Measurements from ENCODE around the gene SHROOM3.

SHROOM3 gene

DNA sequence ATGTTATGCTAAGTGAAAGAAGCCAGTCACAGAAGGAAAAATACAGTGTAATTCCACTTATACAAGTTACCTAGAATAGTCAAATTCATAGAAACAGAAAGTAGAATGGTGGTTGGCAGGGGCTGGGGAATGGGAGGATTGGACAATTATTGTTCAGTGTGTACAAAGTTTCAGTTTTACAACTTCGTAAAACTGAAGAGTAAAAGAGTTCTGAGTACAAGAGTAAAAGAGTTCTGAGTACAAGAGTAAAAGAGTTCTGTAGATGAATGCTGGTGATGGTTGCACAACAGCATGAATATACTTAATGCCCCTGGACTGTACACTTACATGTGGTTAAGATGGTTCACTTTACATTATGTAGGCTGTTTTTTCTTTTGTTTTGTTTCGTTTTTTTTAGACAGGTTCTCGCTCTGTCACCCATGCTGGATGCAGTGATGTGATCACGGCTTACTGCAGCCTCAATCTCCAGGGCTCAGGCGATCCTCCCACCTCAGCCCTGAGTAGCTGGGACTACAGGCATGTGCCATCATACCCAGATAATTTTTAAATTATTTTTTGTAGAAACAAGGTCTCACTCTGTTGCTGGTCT lies 232.0 kb downstream of the SHROOM3 start:
- peak; percentile 10 for DNase-seq

GRCh38 chr4:76670631-76671030 lies 235.6 kb downstream of the SHROOM3 start:
- no peak for DNase-seq

- DNase-seq = no peak
These were observed 238.3 kb downstream of the SHROOM3 start for GRCh38 chr4:76673362-76673761.

DNA sequence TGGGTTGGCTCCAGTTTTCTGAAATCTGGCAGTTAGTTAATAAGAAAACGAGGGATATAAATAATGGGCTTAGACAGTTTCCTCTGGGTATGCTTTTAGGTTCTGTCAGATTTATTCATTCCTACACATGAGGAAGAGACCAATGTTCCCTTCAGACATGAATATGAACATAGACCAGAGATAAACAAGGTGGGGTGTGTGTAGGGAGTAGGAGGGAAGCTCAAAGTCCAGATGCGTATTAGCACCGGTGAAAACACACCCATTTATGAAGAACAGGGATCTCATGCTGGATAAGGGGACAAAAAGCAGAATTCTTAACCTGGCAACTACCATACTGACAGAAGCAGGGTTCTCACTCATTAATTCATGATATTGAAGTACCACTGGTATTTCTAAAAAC lies 240.0 kb downstream of the SHROOM3 start:
- DNase-seq = no peak

GRCh38 chr4:76677571-76678326 lies 242.7 kb downstream of the SHROOM3 start:
- no peak for DNase-seq

DNA sequence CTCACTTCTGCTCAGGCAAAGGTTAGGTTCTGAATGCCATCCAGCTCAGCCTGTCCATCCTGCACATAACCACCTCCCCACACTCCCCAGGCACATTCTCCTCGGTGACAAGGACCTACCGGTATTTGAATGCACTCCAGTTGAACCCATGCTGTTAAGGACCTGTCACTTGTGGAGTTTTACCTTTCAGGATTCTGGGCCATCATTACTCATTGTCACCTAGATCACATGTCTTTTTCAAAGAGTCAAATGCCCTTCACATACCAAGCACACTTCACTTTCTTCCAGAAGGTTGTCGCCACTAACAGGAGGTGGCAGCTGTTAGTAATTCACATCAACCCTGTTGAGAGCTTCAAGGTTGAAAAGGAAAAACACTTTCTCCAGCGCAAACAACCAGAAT lies 244.7 kb downstream of the SHROOM3 start:
- no peak for DNase-seq

DNA sequence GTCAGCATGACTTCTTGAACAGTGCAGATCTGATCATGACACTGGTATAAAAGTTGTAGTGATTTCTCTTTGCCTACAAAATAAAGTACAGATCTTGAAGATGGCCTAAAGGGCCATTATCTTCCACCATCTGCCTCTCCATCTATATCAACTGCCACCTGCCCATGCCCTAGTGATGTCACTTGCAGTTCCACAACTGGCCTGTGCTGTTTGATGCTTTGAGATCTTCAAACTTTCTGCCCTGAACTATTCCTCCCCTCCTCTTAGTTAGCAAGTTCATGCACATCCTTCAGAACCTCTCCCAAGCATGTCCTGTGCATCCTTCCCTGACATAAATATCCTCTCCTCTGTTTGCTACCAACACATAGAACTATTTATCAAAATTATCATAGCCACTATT lies 245.9 kb downstream of the SHROOM3 start:
- no peak for DNase-seq

GRCh38 chr4:76681996-76682395 lies 247.0 kb downstream of the SHROOM3 start:
- DNase-seq = no peak

- DNase-seq = no peak
These were observed 248.1 kb downstream of the SHROOM3 start for GRCh38 chr4:76683144-76683543.

DNA sequence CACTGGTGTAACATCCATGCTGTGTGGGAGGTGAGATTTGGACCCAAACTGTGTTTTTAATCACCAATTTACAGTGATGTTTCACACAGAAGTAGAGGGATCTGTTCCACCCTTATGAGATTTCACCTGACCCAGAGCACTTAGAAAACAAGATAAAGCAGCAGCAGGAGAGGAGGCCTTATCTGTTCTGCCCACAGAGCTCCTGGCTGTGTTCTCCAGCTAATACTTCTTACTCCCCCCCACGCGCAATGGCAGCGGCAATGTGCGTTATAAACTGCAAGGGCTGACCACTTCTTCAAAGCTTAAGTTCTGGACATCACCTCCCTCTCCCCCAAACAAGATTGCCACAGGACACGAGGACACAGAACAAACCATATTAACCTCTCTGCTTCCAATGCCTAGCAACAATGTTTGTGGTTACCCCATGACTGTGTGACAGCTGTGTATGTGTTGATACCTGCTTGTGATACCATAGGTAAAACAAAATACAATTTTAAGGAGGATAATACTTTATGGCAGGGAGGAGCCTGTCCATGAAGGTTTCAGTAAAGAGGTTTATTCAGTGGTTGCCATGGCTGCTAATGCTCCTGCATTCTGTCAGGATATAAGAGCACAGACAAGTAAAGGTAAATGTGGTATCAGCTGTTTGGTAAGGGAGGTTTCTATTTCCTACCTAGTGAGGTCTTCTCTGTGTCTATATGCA lies 252.9 kb downstream of the SHROOM3 start:
- DNase-seq = no peak

DNA sequence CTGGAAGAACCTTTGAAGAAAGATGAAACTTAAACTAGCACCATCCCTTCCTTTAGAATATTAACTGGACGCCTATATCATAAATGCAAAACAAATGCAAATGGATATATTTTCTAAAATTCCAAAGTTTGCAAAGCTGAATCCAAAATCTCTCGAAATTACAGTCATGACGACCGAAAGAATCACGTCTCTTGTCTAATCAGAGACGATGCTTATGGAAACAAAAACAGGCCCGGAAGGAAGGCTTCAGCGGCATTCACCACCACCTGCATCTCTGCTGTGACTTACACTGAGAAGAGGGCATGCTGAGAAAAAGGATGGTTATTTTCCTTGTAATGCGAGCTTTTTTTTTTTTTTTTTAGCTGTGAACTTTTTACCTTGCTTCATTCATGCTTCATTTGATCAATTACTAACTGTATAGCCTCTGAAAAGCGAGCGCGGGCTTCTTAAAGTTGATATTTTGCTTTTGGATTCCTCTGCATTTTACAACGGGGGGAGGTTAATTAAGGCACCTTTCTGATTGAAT lies 253.7 kb downstream of the SHROOM3 start:
- no peak for DNase-seq

DNA sequence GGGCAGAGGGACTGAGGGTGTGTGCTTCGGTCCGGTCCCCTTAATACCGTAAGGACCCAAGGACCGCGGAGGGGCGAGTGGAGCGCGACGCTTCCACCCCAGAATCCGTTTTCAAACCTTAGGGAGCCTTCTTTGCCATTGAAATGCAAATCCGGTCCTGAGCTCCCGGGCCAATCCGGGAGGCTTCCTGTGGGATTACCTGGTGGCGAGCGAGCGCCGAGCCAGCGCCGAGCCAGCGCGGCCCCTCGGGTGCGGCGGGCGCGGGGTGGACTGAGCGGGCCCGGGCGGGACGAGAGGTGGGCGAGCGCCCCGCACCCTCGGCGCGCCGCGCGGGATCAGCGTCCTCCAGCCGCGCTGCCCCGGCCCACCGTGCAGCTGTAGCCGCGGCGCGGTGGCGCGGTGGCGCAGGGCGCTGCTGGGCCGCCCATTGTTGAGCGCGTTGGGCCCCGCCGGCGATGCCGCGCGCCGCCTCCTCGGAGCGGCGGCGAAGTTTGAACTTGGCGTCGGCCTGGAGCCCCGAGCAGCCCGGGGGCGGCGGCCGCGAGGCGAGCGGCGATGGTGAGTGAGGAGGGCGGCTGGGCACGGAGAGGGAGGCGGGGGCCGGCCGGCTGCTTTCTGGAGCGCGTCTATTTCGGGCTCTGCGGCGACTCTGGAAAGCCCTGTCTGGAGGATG lies 254.3 kb downstream of the SHROOM3 start:
- peak; percentile 24 for DNase-seq

DNA sequence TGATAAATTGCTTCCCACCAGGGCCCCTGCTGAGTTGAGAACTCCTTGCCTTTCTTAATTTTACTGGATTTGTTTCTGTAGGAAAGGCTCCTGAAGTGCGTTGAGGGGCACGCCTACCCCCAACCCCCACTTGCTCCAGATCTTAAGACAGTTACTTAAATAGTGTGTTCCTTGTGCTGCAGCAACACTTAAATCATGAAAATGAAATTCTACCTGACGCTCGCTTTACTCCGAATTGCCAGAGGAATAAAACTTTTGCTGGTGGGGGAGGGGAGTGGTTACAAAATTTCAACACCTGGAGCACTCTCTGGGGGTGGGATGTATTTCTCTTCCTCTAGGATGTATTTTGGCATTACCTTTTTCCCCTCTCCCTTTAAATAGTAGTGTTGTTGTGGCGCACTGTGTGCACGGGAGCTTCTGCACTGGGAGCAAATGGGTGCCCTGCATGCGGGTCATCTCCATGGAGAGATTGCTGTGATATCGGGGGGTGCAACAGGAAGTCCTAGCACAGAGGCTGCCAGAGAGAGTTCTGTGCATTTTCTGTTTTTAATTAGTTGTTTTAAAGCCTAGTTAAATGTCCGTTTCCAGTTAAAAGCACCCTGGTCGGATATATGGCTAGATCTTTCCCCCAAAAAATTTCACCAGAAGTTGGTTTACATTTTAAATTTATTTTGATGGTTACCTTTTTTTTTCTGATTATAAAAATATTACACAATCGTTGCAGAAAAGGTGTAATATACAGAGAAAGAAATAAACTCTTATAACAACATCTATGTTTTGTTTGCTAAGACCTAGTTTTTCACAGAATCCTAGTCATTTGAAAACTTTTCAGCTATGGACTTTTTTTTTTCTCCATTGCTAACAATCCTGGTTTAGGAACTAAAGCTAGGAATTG lies 255.2 kb downstream of the SHROOM3 start:
- no peak for DNase-seq

DNA sequence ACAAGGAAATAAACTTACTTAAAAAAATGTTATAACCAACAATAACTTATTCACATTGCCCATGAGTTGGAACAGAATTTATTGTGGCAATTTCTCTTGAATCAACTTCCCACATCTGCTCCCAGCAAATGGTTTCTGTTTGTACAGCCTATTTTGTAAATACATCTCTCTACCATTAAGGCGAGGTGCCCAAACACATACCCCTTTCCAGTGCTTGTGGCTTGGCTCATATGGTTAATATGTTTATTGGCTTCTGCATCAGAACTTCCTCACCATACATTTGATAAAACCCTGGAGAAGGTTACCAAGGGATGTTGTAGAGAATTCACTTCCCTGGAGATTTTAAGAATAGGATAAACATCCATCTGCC lies 255.9 kb downstream of the SHROOM3 start:
- no peak for DNase-seq

- no peak for DNase-seq
These were observed 257.0 kb downstream of the SHROOM3 start for GRCh38 chr4:76691807-76692582.

DNA sequence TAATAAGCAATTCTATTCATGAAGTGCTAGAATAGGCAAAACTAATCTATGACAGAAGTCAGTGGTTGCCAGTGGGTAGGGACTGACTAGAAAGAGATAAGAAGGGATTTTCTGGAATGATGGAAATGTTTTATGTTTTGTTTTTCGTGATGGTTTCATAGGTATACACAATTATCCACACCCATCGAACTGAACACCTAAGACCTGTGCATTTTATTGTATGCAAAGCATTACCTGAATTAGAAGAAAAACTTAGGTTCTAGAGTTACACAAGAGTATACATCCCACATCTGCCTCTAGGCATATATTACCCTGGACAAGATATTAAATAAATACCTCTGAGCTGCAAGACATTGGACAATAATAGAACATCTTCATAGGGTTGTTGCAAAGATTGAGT lies 257.7 kb downstream of the SHROOM3 start:
- no peak for DNase-seq

GRCh38 chr4:76694056-76694455 lies 259.0 kb downstream of the SHROOM3 start:
- no peak for DNase-seq

- no peak for DNase-seq
These were observed 261.1 kb downstream of the SHROOM3 start for GRCh38 chr4:76696109-76696508.

- no peak for DNase-seq
These were observed 262.2 kb downstream of the SHROOM3 start for GRCh38 chr4:76697129-76697803.

GRCh38 chr4:76698141-76698540 lies 263.1 kb downstream of the SHROOM3 start:
- no peak for DNase-seq

DNA sequence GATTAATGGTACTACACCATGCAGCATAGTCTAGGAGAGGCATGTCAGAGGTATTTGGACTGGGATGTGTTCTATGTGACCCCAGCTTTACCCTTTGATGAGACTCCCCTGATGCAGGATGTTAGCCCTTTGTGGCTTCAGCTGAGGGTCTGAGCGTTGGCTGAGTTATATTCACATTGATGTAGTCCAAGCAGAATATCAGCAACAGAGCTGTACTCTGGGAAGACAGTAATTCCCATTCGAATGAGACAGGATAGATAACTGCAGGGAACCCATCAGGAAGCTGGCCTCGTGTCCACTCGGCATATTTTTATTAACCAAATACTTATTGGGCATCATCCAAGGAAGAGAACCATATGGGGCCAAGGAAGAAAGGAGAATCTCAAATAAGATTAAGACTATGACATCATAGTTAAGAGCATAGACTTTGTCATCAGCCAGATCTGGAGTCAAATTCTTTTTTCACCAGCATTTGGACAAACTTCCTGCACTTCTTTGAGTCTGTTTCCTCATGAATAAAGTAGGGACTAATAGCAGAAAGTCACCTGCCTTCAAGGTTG lies 264.8 kb downstream of the SHROOM3 start:
- no peak for DNase-seq

Measured in activated CD4-positive, alpha-beta T cell treated with anti-CD3 and anti-CD28 coated beads, Interleukin-2, Interleukin-6, amounts not matched to agents 100 ng/mL and 50 ng/mL, durations not matched to agents 16 hours and 8 hours (primary cell).